NCI-H2171 (cell line): Measurements from ENCODE around the gene TMEM263.
A peak's percentile ranks its signal among the peaks of the same experiment; 100 is the strongest.
"Not testable (repeated sequence)": the region's sequence is repeated elsewhere in the genome, so short reads cannot be mapped to it uniquely, and the experiment has no call there.

Experiments used
- DNase-seq: peaks from one replicate; lab custom pipeline; 2025; lab: John Stamatoyannopoulos, UW

Gene TMEM263

GRCh38 chr12:106986625-106987389 lies 31.1 kb downstream of the TMEM263 start, which contains the start of gene MTERF2:
Gene MTERF2, minus strand, starts transcription at chr12:106987146. Its CDS starts 8,432 bp downstream, at chr12:106978714.
- DNase-seq, result peak; percentile 92

DNA sequence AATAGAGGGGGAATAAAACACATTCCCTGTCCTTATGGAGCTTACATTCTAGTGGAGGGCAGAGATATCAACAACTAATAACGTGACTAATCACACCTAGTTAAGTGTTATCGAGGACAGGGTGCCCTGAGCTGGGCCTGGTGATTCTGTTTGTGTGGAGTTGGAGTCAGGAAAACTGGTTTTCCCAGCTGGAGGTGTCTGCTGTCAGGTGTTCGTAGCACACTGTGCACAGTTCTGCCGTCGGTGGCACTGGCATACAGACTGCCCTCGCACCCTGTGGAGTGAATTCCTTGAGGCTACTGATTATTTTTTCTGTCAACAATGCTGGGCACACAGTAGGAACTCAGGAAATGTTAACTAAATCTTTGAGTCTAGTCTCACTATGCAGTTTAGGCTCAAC lies 32.1 kb downstream of the TMEM263 start:
- no peak for DNase-seq

DNA sequence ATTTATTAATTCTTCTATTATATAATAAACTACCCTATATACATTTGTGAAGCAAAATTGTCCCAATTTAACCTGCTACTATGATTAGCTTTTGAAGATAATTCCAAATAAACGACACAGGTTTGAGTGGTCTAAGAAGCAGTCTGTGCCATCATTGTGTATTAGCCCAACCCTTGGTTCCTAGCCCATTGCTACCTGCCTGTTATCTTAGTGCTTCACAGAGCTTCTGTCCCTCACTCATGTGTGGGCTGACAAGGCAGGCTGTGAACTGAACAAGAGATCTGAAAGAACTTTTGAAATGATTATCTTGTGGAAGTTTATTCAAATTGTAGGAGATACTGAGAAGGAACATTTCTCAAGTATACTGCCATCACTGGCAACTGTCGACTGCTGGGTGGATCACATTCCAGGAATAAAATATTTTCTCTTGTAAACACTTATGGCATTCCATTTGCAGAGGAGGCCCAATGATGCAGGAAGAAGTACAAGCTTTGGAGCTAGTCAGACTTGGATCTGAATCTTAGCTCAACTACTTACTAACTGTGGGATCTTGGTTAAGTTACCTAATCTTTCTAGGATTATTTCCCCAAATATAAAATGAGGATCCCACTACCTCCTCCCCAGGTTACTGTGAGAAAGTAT lies 39.0 kb downstream of the TMEM263 start:
- no peak for DNase-seq

DNA sequence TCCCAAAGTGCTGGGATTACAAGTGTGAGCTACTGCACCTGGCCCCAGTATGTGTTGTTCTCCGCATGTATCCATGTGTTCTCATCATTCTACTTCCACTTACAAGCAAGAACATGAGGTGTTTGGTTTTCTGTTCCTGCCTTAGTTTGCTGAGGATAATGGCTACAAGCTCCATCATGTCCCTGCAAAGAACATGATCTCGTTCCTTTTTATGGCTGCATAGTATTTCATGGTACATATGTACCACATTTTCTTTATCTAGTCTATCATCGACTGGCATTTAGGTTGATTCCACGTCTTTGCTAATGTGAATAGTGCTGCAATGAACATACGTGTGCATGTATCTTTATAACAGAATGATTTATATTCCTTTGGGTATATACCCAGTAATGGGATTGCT lies 40.4 kb downstream of the TMEM263 start:
- DNase-seq, result not testable (repeated sequence)

GRCh38 chr12:106997916-106998315 lies 42.2 kb downstream of the TMEM263 start:
- DNase-seq, result no peak

GRCh38 chr12:106999446-106999845 lies 43.7 kb downstream of the TMEM263 start:
- DNase-seq, result no peak

- not testable (repeated sequence) for DNase-seq
These were observed 47.0 kb downstream of the TMEM263 start for GRCh38 chr12:107002665-107003064.

GRCh38 chr12:107007411-107007810 lies 51.7 kb downstream of the TMEM263 start:
- no peak for DNase-seq

DNA sequence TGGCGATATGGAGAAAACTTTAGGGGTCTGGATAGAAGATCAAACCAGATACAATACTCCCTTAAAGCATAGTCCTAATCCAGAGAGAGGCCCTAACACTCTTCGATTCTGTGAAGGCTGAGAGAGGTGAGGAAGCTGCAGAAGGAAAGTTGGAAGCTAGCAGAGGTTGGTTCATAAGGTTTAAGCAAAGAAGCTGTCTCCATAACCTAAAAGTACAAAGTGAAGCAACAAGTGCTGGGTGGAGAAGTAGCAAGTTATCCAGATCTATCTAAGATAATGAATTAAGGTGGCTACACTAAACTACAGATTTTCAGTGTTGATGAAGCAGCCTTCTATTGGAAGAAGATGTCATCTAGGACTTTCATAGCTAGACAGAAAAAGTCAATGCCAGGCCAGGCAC lies 55.8 kb downstream of the TMEM263 start:
- DNase-seq, result no peak

- DNase-seq, result no peak
These were observed 57.2 kb downstream of the TMEM263 start for GRCh38 chr12:107012736-107013425.

DNA sequence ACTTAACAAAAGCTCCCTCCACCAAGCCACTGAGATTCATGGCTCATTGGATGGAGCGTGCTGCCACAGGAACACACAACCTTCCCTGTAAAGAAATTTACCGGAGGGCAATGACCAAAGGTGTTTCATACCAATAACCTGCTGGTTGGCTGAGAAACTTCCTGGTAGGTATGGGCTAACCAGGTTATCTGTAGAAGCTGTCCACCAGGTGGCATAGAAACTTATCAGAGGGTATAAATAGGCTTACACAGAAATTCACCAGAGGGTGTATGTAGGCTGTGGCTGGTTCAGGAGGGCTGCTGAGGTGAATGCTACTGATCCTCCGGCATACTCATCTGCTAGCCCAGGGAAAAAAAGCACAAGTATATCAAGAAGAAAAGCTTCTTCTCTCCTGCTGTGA lies 58.3 kb downstream of the TMEM263 start:
- DNase-seq, result no peak

GRCh38 chr12:107017042-107017441 lies 61.3 kb downstream of the TMEM263 start:
- no peak for DNase-seq

- DNase-seq, result no peak
These were observed 63.8 kb downstream of the TMEM263 start for GRCh38 chr12:107019546-107019945.
